Stimulated activated naive B cell treated with anti-CD40 and anti-IgM and Interleukin-4, amounts not matched to agents 10 μg/mL and 1 μg/mL and 100 μg/mL, for 72 hours (primary cell): ENCODE data around the gene SLC12A1.

ENCODE experiments used
- ATAC-seq, 2 donors: fragments of 150-1000 bp; cut with Tn5 transposase; replicated peaks; 2 replicates each; pipeline ENCODE4 v1.10.0; 2021; ENCODE audit warnings: moderate library complexity in 1 of 2
- DNase-seq: peaks from one replicate; pipeline ENCODE4 v3.0.0; 2021
- H3K27ac Mint-ChIP-seq: one replicate; pipeline ENCODE4 v1.8.0; 2022; ENCODE audit warnings: mild to moderate bottlenecking, mixed read lengths
- H3K27me3 Mint-ChIP-seq, 2 donors: one replicate each; pipeline ENCODE4 v1.8.0; 2022; ENCODE audit warnings: mixed read lengths in 2 of 2
- H3K36me3 Mint-ChIP-seq, 2 donors: one replicate each; pipeline ENCODE4 v1.8.0; 2022; ENCODE audit warnings: mixed read lengths in 2 of 2, mild to moderate bottlenecking in 1 of 2
- H3K4me1 Mint-ChIP-seq, 2 donors: one replicate each; pipeline ENCODE4 v1.8.0; 2022; ENCODE audit warnings: mixed read lengths in 2 of 2, mild to moderate bottlenecking in 1 of 2
- H3K4me3 Mint-ChIP-seq, 2 donors: one replicate each; pipeline ENCODE4 v1.8.0; 2022; ENCODE audit warnings: mild to moderate bottlenecking in 2 of 2, mixed read lengths in 2 of 2, moderate library complexity in 1 of 2
- H3K9me3 Mint-ChIP-seq, 2 donors: one replicate each; pipeline ENCODE4 v1.8.0; 2022; ENCODE audit warnings: mixed read lengths in 2 of 2, mild to moderate bottlenecking in 1 of 2

The SLC12A1 gene

GRCh38 chr15:48332642-48333034, 126.5 kb downstream of the SLC12A1 start:
- H3K4me1 Mint-ChIP-seq, result peaks cover 9 to 30% of the 10 kb centered on the region in 2 donors
- H3K27ac Mint-ChIP-seq, result peak overlapping the region; percentile 97
- ATAC-seq (no peak), DNase-seq (no peak)
- H3K4me3 Mint-ChIP-seq, result peak overlapping the region; percentile 94 to 99
- no peaks in the 10 kb centered on the region for H3K27me3 Mint-ChIP-seq
- peaks cover 11 to 30% of the 10 kb centered on the region in 2 donors for H3K36me3 Mint-ChIP-seq
- H3K9me3 Mint-ChIP-seq, result no peaks in the 10 kb centered on the region

GRCh38 chr15:48333540-48333939, 127.4 kb downstream of the SLC12A1 start:
- Mint-ChIP-seq H3K4me1 (peaks cover 7 to 25% of the 10 kb centered on the region in 2 donors), H3K27me3 (no peaks in the 10 kb centered on the region), H3K4me3 (peak overlapping the region; percentile 17 to 46), H3K9me3 (no peaks in the 10 kb centered on the region), H3K36me3 (peaks cover 13 to 30% of the 10 kb centered on the region in 2 donors), H3K27ac (no peak overlapping the region)
- ATAC-seq, result no peak
- no peak for DNase-seq

- Mint-ChIP-seq H3K4me3 (no peak overlapping the region), H3K9me3 (no peaks in the 10 kb centered on the region), H3K36me3 (peaks cover 11 to 30% of the 10 kb centered on the region in 2 donors), H3K27me3 (no peaks in the 10 kb centered on the region), H3K4me1 (peaks cover 7 to 25% of the 10 kb centered on the region in 2 donors), H3K27ac (no peak overlapping the region)
- ATAC-seq (no peak), DNase-seq (no peak)
Observed at GRCh38 chr15:48334260-48334659, 128.2 kb downstream of the SLC12A1 start.

- DNase-seq (no peak), ATAC-seq (peak in 1 of 2 donors; percentile 30)
- Mint-ChIP-seq H3K27ac (no peak overlapping the region), H3K36me3 (peaks cover 16 to 33% of the 10 kb centered on the region in 2 donors), H3K9me3 (no peaks in the 10 kb centered on the region), H3K4me3 (no peak overlapping the region), H3K4me1 (peaks cover 4 to 18% of the 10 kb centered on the region in 2 donors), H3K27me3 (no peaks in the 10 kb centered on the region)
Observed at GRCh38 chr15:48336940-48337339, 130.8 kb downstream of the SLC12A1 start.

- peaks cover 16 to 31% of the 10 kb centered on the region in 2 donors for H3K36me3 Mint-ChIP-seq
- H3K4me1 Mint-ChIP-seq, result peaks cover 4 to 16% of the 10 kb centered on the region in 2 donors
- no peak overlapping the region for H3K27ac Mint-ChIP-seq
- no peak for ATAC-seq
- H3K27me3 Mint-ChIP-seq, result no peaks in the 10 kb centered on the region
- DNase-seq, result no peak
- H3K9me3 Mint-ChIP-seq, result no peaks in the 10 kb centered on the region
- no peak overlapping the region for H3K4me3 Mint-ChIP-seq
Observed at GRCh38 chr15:48337607-48338006, 131.5 kb downstream of the SLC12A1 start.

- Mint-ChIP-seq H3K4me1 (peaks cover 4 to 10% of the 10 kb centered on the region in 2 donors), H3K36me3 (peaks cover 12 to 25% of the 10 kb centered on the region in 2 donors), H3K9me3 (no peaks in the 10 kb centered on the region), H3K4me3 (no peak overlapping the region), H3K27ac (no peak overlapping the region), H3K27me3 (no peaks in the 10 kb centered on the region)
- ATAC-seq, result no peak
- no peak for DNase-seq
Observed at GRCh38 chr15:48340111-48340510, 134.0 kb downstream of the SLC12A1 start.

- H3K27me3 Mint-ChIP-seq, result no peaks in the 10 kb centered on the region
- H3K27ac Mint-ChIP-seq, result no peak overlapping the region
- H3K36me3 Mint-ChIP-seq, result peaks cover 7 to 15% of the 10 kb centered on the region in 2 donors
- ATAC-seq (no peak), DNase-seq (no peak)
- H3K9me3 Mint-ChIP-seq, result no peaks in the 10 kb centered on the region
- no peak overlapping the region for H3K4me3 Mint-ChIP-seq
- H3K4me1 Mint-ChIP-seq, result peaks cover 0 to 3% of the 10 kb centered on the region in 2 donors
Observed at GRCh38 chr15:48343865-48344264, 137.8 kb downstream of the SLC12A1 start.

GRCh38 chr15:48345516-48345915, 139.4 kb downstream of the SLC12A1 start:
- no peak overlapping the region for H3K4me3 Mint-ChIP-seq
- H3K27me3 Mint-ChIP-seq, result no peaks in the 10 kb centered on the region
- DNase-seq (no peak), ATAC-seq (no peak)
- peaks cover 2 to 9% of the 10 kb centered on the region in 2 donors for H3K36me3 Mint-ChIP-seq
- H3K27ac Mint-ChIP-seq, result no peak overlapping the region
- H3K4me1 Mint-ChIP-seq, result no peaks in the 10 kb centered on the region
- no peaks in the 10 kb centered on the region for H3K9me3 Mint-ChIP-seq

GRCh38 chr15:48352474-48353072, 146.5 kb downstream of the SLC12A1 start:
- Mint-ChIP-seq H3K4me3 (no peak overlapping the region), H3K27ac (no peak overlapping the region), H3K4me1 (peaks cover 0 to 1% of the 10 kb centered on the region in 2 donors), H3K9me3 (no peaks in the 10 kb centered on the region), H3K36me3 (no peaks in the 10 kb centered on the region), H3K27me3 (peaks cover 5 to 9% of the 10 kb centered on the region in 2 donors)
- ATAC-seq (peak; percentile 89 to 92), DNase-seq (peak; percentile 27)
